AG04450 (cell line): ENCODE data around the gene CSE1L. TPM values are rescaled to one million over a fixed set of nuclear protein-coding genes. Genes with fewer than 3 reads are reported as not detected.
"Not testable (repeated sequence)": the region's sequence is repeated elsewhere in the genome, so short reads cannot be mapped to it uniquely, and the experiment has no call there.

Experiments
- CTCF ChIA-PET: fragments of 300-600, 350-600 bp; formaldehyde crosslinking; extraction: SDS; loops from one replicate; lab custom pipeline; 2022; ENCODE audit warnings: antibody characterized with exemption, inconsistent platforms; lab: Charles Lee
- POLR2A ChIA-PET: fragments of 350-600 bp; formaldehyde crosslinking; extraction: SDS; loops from one replicate; lab custom pipeline; 2021; ENCODE audit warnings: antibody characterized with exemption, inconsistent platforms; lab: Yijun Ruan, JAX
- DNase-seq: peaks from one replicate; pipeline ENCODE4 v3.0.0-alpha.2; 2011; ENCODE audit warnings: low read depth, low spot score
- H3K27ac ChIP-seq: one replicate; pipeline ENCODE4 v1.5.1; 2012; ENCODE audit warnings: low read depth, low read length, control low read depth
- H3K27me3 ChIP-seq: one replicate; pipeline ENCODE4 v1.6.0; 2012; ENCODE audit warnings: low read length; ENCODE audit not compliant: control insufficient read depth, insufficient read depth
- H3K4me3 ChIP-seq: 2 replicates; pipeline ENCODE4 v1.5.1; 2011; ENCODE audit warnings: mild to moderate bottlenecking, low read depth, low read length, control low read depth
- H3K9me3 ChIP-seq: 2 replicates; pipeline ENCODE4 v1.5.1; 2012; ENCODE audit warnings: low read length; ENCODE audit not compliant: control insufficient read depth, insufficient read depth
- CTCF ChIP-seq: IDR thresholded peaks from 2 replicates; pipeline ENCODE4 v1.5.1; 2011; ENCODE audit warnings: low read depth, low read length, control low read depth, inconsistent platforms
- polyA plus RNA-seq: library from polyadenylated mRNA; depleted of rRNA; stranded (reverse); fragments of >200 nt; gene quantifications from 2 replicates; pipeline ENCODE4 v1.2.3, GENCODE V29; 2011

CSE1L gene
- polyA plus RNA-seq, 1 experiment, result 49.3 TPM

- POLR2A ChIA-PET, result no interaction called here
- no peak for DNase-seq
These were observed 54.9 kb downstream of the CSE1L start for GRCh38 chr20:49100972-49101371.

GRCh38 chr20:49103019-49103418 lies 56.9 kb downstream of the CSE1L start:
- CTCF ChIA-PET, result no interaction called here
- POLR2A ChIA-PET, result no interaction called here

More at GRCh38 chr20:49100972-49101371, 54.9 kb downstream of the CSE1L start:
- no peaks in the 10 kb centered on the region for H3K27me3 ChIP-seq
- CTCF ChIA-PET, result no interaction called here
- no peak overlapping the region for H3K4me3 ChIP-seq
- TF ChIP-seq CTCF, result no peak
- H3K9me3 ChIP-seq, result no peaks in the 10 kb centered on the region
- H3K27ac ChIP-seq, result no peak overlapping the region

GRCh38 chr20:49103647-49104364 lies 57.7 kb downstream of the CSE1L start:
- Histone ChIP-seq H3K27ac (no peak overlapping the region), H3K4me3 (no peak overlapping the region), H3K9me3 (no peaks in the 10 kb centered on the region), H3K27me3 (no peaks in the 10 kb centered on the region)
- no peak for TF ChIP-seq CTCF
- POLR2A ChIA-PET, result interaction anchor here (0.5 kb wide), 1 partner anchor 1784 kb away, joined by 3 read pairs; no protein-coding TSS in a partner anchor
- CTCF ChIA-PET, result no interaction called here
- DNase-seq, result no peak

More at GRCh38 chr20:49103019-49103418, 56.9 kb downstream of the CSE1L start:
- no peaks in the 10 kb centered on the region for H3K9me3 ChIP-seq
- no peak overlapping the region for H3K27ac ChIP-seq
- no peak for TF ChIP-seq CTCF
- no peaks in the 10 kb centered on the region for H3K27me3 ChIP-seq
- no peak for DNase-seq
- H3K4me3 ChIP-seq, result no peak overlapping the region

GRCh38 chr20:49104365-49104648 lies 58.2 kb downstream of the CSE1L start:
- no peaks in the 10 kb centered on the region for H3K9me3 ChIP-seq
- TF ChIP-seq CTCF, result no peak
- ChIA-PET POLR2A (interaction anchor here (0.5 kb wide), 1 partner anchor 1783 kb away, joined by 3 read pairs; no protein-coding TSS in a partner anchor), CTCF (no interaction called here)
- H3K27me3 ChIP-seq, result no peaks in the 10 kb centered on the region
- H3K27ac ChIP-seq, result no peak overlapping the region
- DNase-seq, result no peak
- no peak overlapping the region for H3K4me3 ChIP-seq

GRCh38 chr20:49104979-49105547 lies 59.0 kb downstream of the CSE1L start:
- H3K27me3 ChIP-seq, POLR2A ChIA-PET, DNase-seq, CTCF ChIA-PET, H3K9me3 ChIP-seq, H3K27ac ChIP-seq, H3K4me3 ChIP-seq: not testable (repeated sequence)
